PC-3 (cell line): Measurements from ENCODE around the gene ACBD4.

ENCODE experiments used
- CTCF ChIP-seq: fragments of 300-600 bp; sonication (generic); conservative IDR thresholded peaks from 2 replicates; pipeline ENCODE4 v1.5.1; 2017; ENCODE audit warnings: antibody characterized with exemption, low read depth, mild to moderate bottlenecking, low read length
- EZH2 ChIP-seq: fragments of 300-600 bp; sonication (generic); IDR thresholded peaks from one replicate; pipeline ENCODE4 v1.6.1; 2017; ENCODE audit warnings: antibody characterized with exemption, mild to moderate bottlenecking, low read length; ENCODE audit not compliant: unreplicated experiment
- EZH2phosphoT487 ChIP-seq: fragments of 300-600 bp; sonication (generic); IDR thresholded peaks from 2 replicates; pipeline ENCODE4 v1.6.1; 2018; ENCODE audit warnings: mild to moderate bottlenecking, antibody characterized with exemption, low read length, borderline replicate concordance

- TF ChIP-seq CTCF (peak; percentile 51), EZH2phosphoT487 (no peak), EZH2 (no peak)
Measured at GRCh38 chr17:45108595-45109521, 26.6 kb upstream of the ACBD4 start.
